Measurements from ENCODE around the gene STIM1. TPM values are rescaled to one million over a fixed set of nuclear protein-coding genes. Genes with fewer than 3 reads are reported as not detected.

Gene STIM1
- total RNA-seq, 3 donors from 2014 or later (not counting 1 experiment from before 2014, with no cell fraction given) = 171 to 187 (median 175) TPM

DNA sequence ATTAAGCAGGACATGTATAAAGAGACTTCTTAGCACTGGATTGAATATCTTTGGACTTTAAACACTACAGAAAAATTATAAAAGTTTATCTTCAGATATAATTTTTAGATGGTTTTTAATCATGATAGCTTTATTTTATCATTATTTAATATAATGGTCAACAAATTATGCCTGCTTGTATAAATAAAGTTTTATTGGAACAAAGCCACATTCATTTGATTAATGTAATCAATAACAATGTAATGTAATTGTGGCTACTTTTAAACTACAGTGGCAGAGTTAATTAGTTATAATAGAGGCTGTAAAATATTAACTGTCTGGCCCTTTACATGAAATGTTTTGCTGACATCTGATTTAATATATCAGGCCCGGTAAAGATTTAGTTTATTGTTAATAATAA lies 70.0 kb downstream of the STIM1 start:
- TF ChIP-seq, protein P1, sequence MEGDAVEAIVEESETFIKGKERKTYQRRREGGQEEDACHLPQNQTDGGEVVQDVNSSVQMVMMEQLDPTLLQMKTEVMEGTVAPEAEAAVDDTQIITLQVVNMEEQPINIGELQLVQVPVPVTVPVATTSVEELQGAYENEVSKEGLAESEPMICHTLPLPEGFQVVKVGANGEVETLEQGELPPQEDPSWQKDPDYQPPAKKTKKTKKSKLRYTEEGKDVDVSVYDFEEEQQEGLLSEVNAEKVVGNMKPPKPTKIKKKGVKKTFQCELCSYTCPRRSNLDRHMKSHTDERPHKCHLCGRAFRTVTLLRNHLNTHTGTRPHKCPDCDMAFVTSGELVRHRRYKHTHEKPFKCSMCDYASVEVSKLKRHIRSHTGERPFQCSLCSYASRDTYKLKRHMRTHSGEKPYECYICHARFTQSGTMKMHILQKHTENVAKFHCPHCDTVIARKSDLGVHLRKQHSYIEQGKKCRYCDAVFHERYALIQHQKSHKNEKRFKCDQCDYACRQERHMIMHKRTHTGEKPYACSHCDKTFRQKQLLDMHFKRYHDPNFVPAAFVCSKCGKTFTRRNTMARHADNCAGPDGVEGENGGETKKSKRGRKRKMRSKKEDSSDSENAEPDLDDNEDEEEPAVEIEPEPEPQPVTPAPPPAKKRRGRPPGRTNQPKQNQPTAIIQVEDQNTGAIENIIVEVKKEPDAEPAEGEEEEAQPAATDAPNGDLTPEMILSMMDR (IDR thresholded peaks at IDR 0.05) = no peak
- no peak overlapping the region for H3K27ac ChIP-seq (ENCODE audit: low read length)
- Mint-ChIP-seq H3K36me3 (no peaks in the 10 kb centered on the region), H3K9me3 (no peaks in the 10 kb centered on the region), H3K27ac (no peak overlapping the region), H3K27me3 (ENCODE audit: low read depth in 2 of 2) (no peaks in the 10 kb centered on the region), H3K4me1 (peaks cover 40 to 56% of the 10 kb centered on the region in 2 donors), H3K4me3 (no peak overlapping the region)
- no peaks in the 10 kb centered on the region for H3K27me3 ChIP-seq (ENCODE audit: control insufficient read depth, insufficient read depth, low read length)
- DNase-seq = no peak
- no peaks in the 10 kb centered on the region for H3K9me3 ChIP-seq (ENCODE audit: control insufficient read depth, insufficient read depth, low read length)
- intact Hi-C loops (cut with micrococcal nuclease) = no loop called here
- no peaks in the 10 kb centered on the region for H3K36me3 ChIP-seq (ENCODE audit: control insufficient read depth, insufficient read depth, low read length)
- no peak overlapping the region for H3K4me3 ChIP-seq (ENCODE audit: low read length)
- whole genome bisulfite sequencing (ENCODE audit: insufficient coverage) = no CpG with 5 or more reads among the region's 1 CpG
- ATAC-seq = no peak
- H3K4me1 ChIP-seq (ENCODE audit: control insufficient read depth, insufficient read depth, low read length) = peaks cover 13% of the 10 kb centered on the region

DNA sequence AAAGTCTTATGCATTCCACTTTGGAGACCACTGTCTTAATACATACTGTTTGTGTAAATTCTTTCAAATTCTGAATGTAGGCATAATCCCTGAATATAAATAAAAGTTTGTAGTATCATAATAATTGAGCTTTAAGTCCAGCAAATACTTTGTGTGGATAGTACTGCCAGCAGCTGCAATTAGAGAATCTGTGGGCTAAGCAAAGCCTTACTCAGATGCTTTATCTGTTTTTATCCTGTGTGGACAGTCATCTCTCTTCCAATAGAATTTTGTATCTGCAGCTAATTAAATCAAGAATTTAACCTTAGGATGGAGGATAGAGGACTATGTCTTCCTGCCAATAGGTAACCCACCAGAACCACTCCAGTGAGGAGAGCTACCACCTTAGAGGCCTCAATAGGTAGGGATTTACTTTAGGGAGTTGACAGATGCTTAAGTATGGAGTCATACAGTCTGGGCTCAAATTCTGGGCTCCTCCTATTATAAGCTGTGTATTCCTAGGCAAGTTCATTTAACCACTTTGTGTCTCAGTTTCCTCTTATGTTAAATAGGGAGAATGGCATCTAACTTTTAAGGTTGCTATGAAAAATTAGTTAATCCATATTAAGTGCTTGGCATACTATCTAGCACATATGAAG lies 71.1 kb downstream of the STIM1 start:
- no peaks in the 10 kb centered on the region for H3K36me3 ChIP-seq (ENCODE audit: control insufficient read depth, insufficient read depth, low read length)
- no peaks in the 10 kb centered on the region for H3K9me3 Mint-ChIP-seq
- ATAC-seq (no peak), DNase-seq (no peak)
- TF ChIP-seq, protein P1 (IDR thresholded peaks at IDR 0.05) = no peak
- H3K4me3 Mint-ChIP-seq = no peak overlapping the region
- no peaks in the 10 kb centered on the region for H3K27me3 ChIP-seq (ENCODE audit: control insufficient read depth, insufficient read depth, low read length)
- H3K27ac Mint-ChIP-seq = peak overlapping the region; percentile 38 to 42
- H3K27ac ChIP-seq (ENCODE audit: low read length) = no peak overlapping the region
- no peaks in the 10 kb centered on the region for H3K27me3 Mint-ChIP-seq (ENCODE audit: low read depth in 2 of 2)
- H3K4me1 ChIP-seq (ENCODE audit: control insufficient read depth, insufficient read depth, low read length) = peaks cover 8% of the 10 kb centered on the region
- H3K9me3 ChIP-seq (ENCODE audit: control insufficient read depth, insufficient read depth, low read length) = no peaks in the 10 kb centered on the region
- H3K36me3 Mint-ChIP-seq = no peaks in the 10 kb centered on the region
- no peak overlapping the region for H3K4me3 ChIP-seq (ENCODE audit: low read length)
- intact Hi-C loops (cut with micrococcal nuclease) = no loop called here
- peaks cover 41 to 56% of the 10 kb centered on the region in 2 donors for H3K4me1 Mint-ChIP-seq

DNA sequence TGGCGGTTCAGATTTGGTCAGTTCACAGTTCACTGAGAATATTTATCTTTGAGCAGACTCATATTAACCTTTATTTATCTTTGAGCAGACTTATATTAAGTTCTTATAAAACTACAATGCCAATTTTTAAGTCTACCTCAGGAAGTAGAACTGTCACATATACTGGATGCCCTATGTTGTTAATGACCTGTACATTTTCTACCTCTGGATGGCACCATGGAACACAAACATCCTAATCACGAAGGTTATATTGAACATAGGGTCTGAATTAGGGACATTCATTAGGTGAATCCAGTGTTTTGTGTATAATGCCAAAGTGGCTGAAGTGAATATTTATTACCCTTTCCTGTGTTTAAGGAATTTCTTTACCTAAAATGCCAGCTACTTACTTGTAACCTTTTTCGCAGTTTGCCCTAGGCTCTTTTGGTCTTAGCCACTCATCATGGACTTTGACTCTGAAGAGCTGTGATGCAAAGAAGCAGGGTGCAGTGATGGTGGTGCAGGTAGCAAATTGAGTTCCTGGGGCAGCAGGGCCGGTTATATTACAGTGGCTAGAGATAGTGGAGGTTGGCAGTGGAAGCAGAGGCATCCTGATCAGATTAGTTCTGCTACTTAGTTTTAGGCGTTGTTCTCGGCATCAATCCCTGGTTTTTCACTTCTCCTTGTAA lies 71.8 kb downstream of the STIM1 start:
- Mint-ChIP-seq H3K4me3 (no peak overlapping the region), H3K9me3 (no peaks in the 10 kb centered on the region), H3K27ac (peak overlapping the region; percentile 38 to 42), H3K4me1 (peaks cover 37 to 56% of the 10 kb centered on the region in 2 donors), H3K27me3 (ENCODE audit: low read depth in 2 of 2) (no peaks in the 10 kb centered on the region), H3K36me3 (no peaks in the 10 kb centered on the region)
- intact Hi-C loops (cut with micrococcal nuclease) = no loop called here
- Histone ChIP-seq H3K27ac (ENCODE audit: low read length) (no peak overlapping the region), H3K27me3 (ENCODE audit: control insufficient read depth, insufficient read depth, low read length) (no peaks in the 10 kb centered on the region), H3K9me3 (ENCODE audit: control insufficient read depth, insufficient read depth, low read length) (no peaks in the 10 kb centered on the region), H3K36me3 (ENCODE audit: control insufficient read depth, insufficient read depth, low read length) (no peaks in the 10 kb centered on the region), H3K4me3 (ENCODE audit: low read length) (no peak overlapping the region), H3K4me1 (ENCODE audit: control insufficient read depth, insufficient read depth, low read length) (peaks cover 9% of the 10 kb centered on the region)
- TF ChIP-seq, protein P1 (IDR thresholded peaks at IDR 0.05) = no peak
- no peak for DNase-seq
- ATAC-seq = peak in 1 of 3 donors; percentile 33
- 80% methylated on average over 6 of the region's 6 CpGs for WGBS (ENCODE audit: insufficient coverage)
